ENCODE measurements around the gene TPD52L1.

Gene TPD52L1

GRCh38 chr6:125307150-125307838, 153.7 kb downstream of the TPD52L1 start:
- no peak overlapping the region for H3K27ac ChIP-seq
- peak; percentile 42 for DNase-seq (ENCODE audit: low spot score)
- TF ChIP-seq CTCF (conservative IDR thresholded peaks at IDR 0.05; ENCODE audit: low read depth) = no peak
- ChIA-PET CTCF (interaction anchor here (0.6 to 1.0 kb wide), 2 partner anchors 156 to 449 kb away, joined by 3 read pairs; no protein-coding TSS in a partner anchor), POLR2A (ENCODE audit: low non-redundant PET) (no interaction called here)

GRCh38 chr6:125307964-125308615, 154.5 kb downstream of the TPD52L1 start:
- ChIA-PET CTCF (interaction anchor here (1.0 kb wide), 1 partner anchor 449 kb away, joined by 3 read pairs; no protein-coding TSS in a partner anchor), POLR2A (ENCODE audit: low non-redundant PET) (no interaction called here)
- no peak for TF ChIP-seq CTCF (conservative IDR thresholded peaks at IDR 0.05; ENCODE audit: low read depth)

GRCh38 chr6:125310994-125311649, 157.5 kb downstream of the TPD52L1 start:
- peak; percentile 79 for TF ChIP-seq CTCF (conservative IDR thresholded peaks at IDR 0.05; ENCODE audit: low read depth)
- ChIA-PET POLR2A (ENCODE audit: low non-redundant PET) (no interaction called here), CTCF (interaction anchor here (0.5 to 1.3 kb wide), 9 partner anchors 10 to 1450 kb away, joined by 3 to 7 read pairs (median 4); partner anchors contain the start of gene HDDC2)
- no peak overlapping the region for H3K27ac ChIP-seq
- peak; percentile 48 for DNase-seq (ENCODE audit: low spot score)

More at GRCh38 chr6:125307964-125308615, 154.5 kb downstream of the TPD52L1 start:
- H3K27ac ChIP-seq = no peak overlapping the region
- no peak for DNase-seq (ENCODE audit: low spot score)

DNA sequence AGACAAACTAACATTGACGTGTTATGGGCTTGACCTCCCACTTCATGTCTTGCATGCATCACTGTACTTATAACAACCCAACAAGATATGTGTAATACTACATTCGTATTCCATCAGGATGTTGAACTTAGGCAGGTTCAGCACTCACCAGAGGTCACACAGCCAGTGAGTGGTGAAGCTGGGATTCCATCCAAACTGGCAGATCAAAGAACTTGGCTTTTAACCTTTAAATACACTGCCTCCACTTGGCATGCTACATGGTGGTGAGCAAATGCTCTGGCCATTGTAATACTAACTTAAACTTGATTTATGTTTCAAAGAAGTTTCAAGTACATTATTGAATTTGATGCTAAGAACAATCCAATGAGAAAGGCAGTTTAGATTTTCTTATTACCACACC, 158.9 kb downstream of the TPD52L1 start:
- ChIA-PET CTCF (interaction anchor here (0.6 to 2.5 kb wide), 4 partner anchors 441 to 1784 kb away, joined by 3 to 20 read pairs (median 5); no protein-coding TSS in a partner anchor), POLR2A (ENCODE audit: low non-redundant PET) (no interaction called here)
- H3K27ac ChIP-seq = no peak overlapping the region
- no peak for DNase-seq (ENCODE audit: low spot score)
- no peak for TF ChIP-seq CTCF (conservative IDR thresholded peaks at IDR 0.05; ENCODE audit: low read depth)

DNA sequence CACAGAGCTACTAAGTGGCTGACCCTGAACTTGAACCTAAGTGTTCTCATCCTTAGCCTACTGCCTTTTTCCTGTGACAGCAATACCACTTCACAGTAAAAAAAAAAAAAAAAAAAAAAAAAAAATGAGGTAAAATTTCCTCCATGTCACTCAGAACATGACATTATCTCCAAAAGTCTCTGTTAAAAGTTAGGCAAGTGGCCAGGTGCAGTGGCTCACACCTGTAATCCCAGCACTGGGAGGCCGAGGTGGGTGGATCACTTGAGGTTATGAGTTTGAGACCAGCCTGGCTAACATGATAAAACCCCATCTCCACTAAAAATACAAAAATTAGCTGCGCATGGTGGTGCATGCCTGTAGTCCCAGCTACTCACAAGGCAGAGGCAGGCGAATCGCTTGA, 159.4 kb downstream of the TPD52L1 start:
- POLR2A ChIA-PET (ENCODE audit: low non-redundant PET) = no interaction called here
- no peak for TF ChIP-seq CTCF (conservative IDR thresholded peaks at IDR 0.05; ENCODE audit: low read depth)
- no peak for DNase-seq (ENCODE audit: low spot score)
- CTCF ChIA-PET = interaction anchor here (0.6 to 2.5 kb wide), 4 partner anchors 441 to 1785 kb away, joined by 3 to 20 read pairs (median 5); no protein-coding TSS in a partner anchor
- H3K27ac ChIP-seq = no peak overlapping the region

Data from RWPE1 (cell line).